HPDE6-E6E7 (cell line): Measurements from ENCODE around the gene EFCAB6.

ENCODE experiments used
- DNase-seq: peaks from one replicate; pipeline ENCODE4 v3.0.0; 2011; ENCODE audit warnings: missing footprints; ENCODE audit errors: extremely low spot score

The EFCAB6 gene

GRCh38 chr22:43750751-43751150, 61.4 kb downstream of the EFCAB6 start:
- no peak for DNase-seq

GRCh38 chr22:43749473-43749872, 62.6 kb downstream of the EFCAB6 start:
- no peak for DNase-seq

- DNase-seq, result no peak
Observed at GRCh38 chr22:43747877-43748276, 64.2 kb downstream of the EFCAB6 start.

GRCh38 chr22:43747058-43747457, 65.0 kb downstream of the EFCAB6 start:
- DNase-seq, result no peak

GRCh38 chr22:43745783-43746356, 66.2 kb downstream of the EFCAB6 start:
- DNase-seq, result no peak

- no peak for DNase-seq
Observed at GRCh38 chr22:43745411-43745770, 66.7 kb downstream of the EFCAB6 start.

- DNase-seq, result no peak
Observed at GRCh38 chr22:43744700-43745410, 67.2 kb downstream of the EFCAB6 start.

- no peak for DNase-seq
Observed at GRCh38 chr22:43743929-43744643, 68.0 kb downstream of the EFCAB6 start.

- no peak for DNase-seq
Observed at GRCh38 chr22:43743131-43743530, 69.0 kb downstream of the EFCAB6 start.

GRCh38 chr22:43742154-43742950, 69.8 kb downstream of the EFCAB6 start:
- no peak for DNase-seq

GRCh38 chr22:43740587-43741270, 71.4 kb downstream of the EFCAB6 start:
- no peak for DNase-seq

- no peak for DNase-seq
Observed at GRCh38 chr22:43739851-43740379, 72.2 kb downstream of the EFCAB6 start.

GRCh38 chr22:43737150-43737828, 74.8 kb downstream of the EFCAB6 start:
- DNase-seq, result no peak

GRCh38 chr22:43736651-43737050, 75.5 kb downstream of the EFCAB6 start:
- DNase-seq, result no peak

GRCh38 chr22:43734370-43735150, 77.5 kb downstream of the EFCAB6 start:
- DNase-seq, result no peak

GRCh38 chr22:43733138-43733537, 79.0 kb downstream of the EFCAB6 start:
- DNase-seq, result no peak

GRCh38 chr22:43731988-43732387, 80.1 kb downstream of the EFCAB6 start:
- DNase-seq, result no peak

GRCh38 chr22:43726964-43727543, 85.1 kb downstream of the EFCAB6 start:
- no peak for DNase-seq

GRCh38 chr22:43726322-43726721, 85.8 kb downstream of the EFCAB6 start:
- no peak for DNase-seq

GRCh38 chr22:43723816-43724215, 88.3 kb downstream of the EFCAB6 start:
- no peak for DNase-seq
